Esophagus squamous epithelium (tissue), 5 donors: Measurements from ENCODE around the gene HSH2D. TPM values are rescaled to one million over a fixed set of nuclear protein-coding genes. Genes with fewer than 3 reads are reported as not detected.

Experiments used
- DNase-seq: peaks from one replicate; lab custom pipeline; 2025; lab: John Stamatoyannopoulos, UW
- H3K27ac ChIP-seq, 4 donors: fragments of 200-600 bp; sonication (generic); one replicate each; pipeline ENCODE4 v1.5.1; 2016 to 2019; ENCODE audit warnings: mild to moderate bottlenecking in 1 of 4
- H3K27me3 ChIP-seq, 4 donors: fragments of 200-600 bp; sonication (generic); 1 replicate in 3 of 4; 2 replicates in 1 of 4; pipeline versions ENCODE4 v1.5.1 to v1.6.0; 2017 to 2021; ENCODE audit warnings: antibody characterized with exemption in 1 of 4
- H3K36me3 ChIP-seq, 3 donors: fragments of 200-600 bp; sonication (generic); one replicate each; pipeline ENCODE4 v1.5.1; 2016 to 2019
- H3K4me1 ChIP-seq, 3 donors: fragments of 200-600 bp; sonication (generic); one replicate each; pipeline ENCODE4 v1.5.1; 2017 to 2019
- H3K4me3 ChIP-seq, 4 donors: fragments of 200-600 bp; sonication (generic); 1 replicate in 3 of 4; 2 replicates in 1 of 4; pipeline ENCODE4 v1.5.1; 2016 to 2019; ENCODE audit warnings: mild to moderate bottlenecking in 2 of 4, moderate library complexity in 1 of 4
- H3K9me3 ChIP-seq, 3 donors: fragments of 200-600 bp; sonication (generic); one replicate each; pipeline ENCODE4 v1.5.1; 2016 to 2019
- POLR2A ChIP-seq, 4 donors: fragments of 450-650 bp; IDR thresholded peaks; one replicate each; pipeline ENCODE4 v1.6.1; 2017; ENCODE audit warnings: antibody characterized with exemption in 4 of 4, mild to moderate bottlenecking in 4 of 4, moderate library complexity in 3 of 4
- WGBS, 2 donors: methylation state at CpG; one replicate each; pipeline ENCODE4 v1.1.5; 2018; 5-methylcytosine and 5-hydroxymethylcytosine counted together
- intact Hi-C: fragments of 100-400 bp; cut with DNase I; formaldehyde crosslinking; loops from one replicate; pipeline ENCODE4 v1.15.0; 2022
- total RNA-seq, 4 donors: library from RNA; depleted of rRNA; stranded (reverse); fragments of >200 nt; gene quantifications; one replicate each; pipeline ENCODE4 v1.1.0, GENCODE V29; 2016
- TF ChIP-seq, protein P1 (sequence below), 6 experiments: fragments of 450-650 bp in 4 of 6; fragments of 200-600 bp in 2 of 6; sonication (generic) in 2 of 6; IDR thresholded peaks; one replicate each; pipeline ENCODE4 v1.5.1; 2016 to 2019; ENCODE audit warnings: antibody characterized with exemption in 6 of 6, mild to moderate bottlenecking in 4 of 6, moderate library complexity in 4 of 6
- donor health status: DM: yes; HTN: yes; CAD: no.

Gene HSH2D
- total RNA-seq, 4 donors from 2014 or later: 0.31 to 1.1 (median 0.41) TPM; not detected in 1

- Histone ChIP-seq H3K4me1 (no peaks in the 10 kb centered on the region), H3K4me3 (no peak overlapping the region), H3K9me3 (no peaks in the 10 kb centered on the region), H3K27ac (no peak overlapping the region), H3K27me3 (no peaks in the 10 kb centered on the region), H3K36me3 (peaks cover 14 to 53% (median 36%) of the 10 kb centered on the region in 3 donors)
- intact Hi-C loops: no loop called here
- no peak for DNase-seq
- WGBS, 2 donors: 61 to 77% methylated on average over 7 of the region's 7 CpGs
- TF ChIP-seq POLR2A (IDR thresholded peaks at IDR 0.05): no peak
- TF ChIP-seq, protein P1, sequence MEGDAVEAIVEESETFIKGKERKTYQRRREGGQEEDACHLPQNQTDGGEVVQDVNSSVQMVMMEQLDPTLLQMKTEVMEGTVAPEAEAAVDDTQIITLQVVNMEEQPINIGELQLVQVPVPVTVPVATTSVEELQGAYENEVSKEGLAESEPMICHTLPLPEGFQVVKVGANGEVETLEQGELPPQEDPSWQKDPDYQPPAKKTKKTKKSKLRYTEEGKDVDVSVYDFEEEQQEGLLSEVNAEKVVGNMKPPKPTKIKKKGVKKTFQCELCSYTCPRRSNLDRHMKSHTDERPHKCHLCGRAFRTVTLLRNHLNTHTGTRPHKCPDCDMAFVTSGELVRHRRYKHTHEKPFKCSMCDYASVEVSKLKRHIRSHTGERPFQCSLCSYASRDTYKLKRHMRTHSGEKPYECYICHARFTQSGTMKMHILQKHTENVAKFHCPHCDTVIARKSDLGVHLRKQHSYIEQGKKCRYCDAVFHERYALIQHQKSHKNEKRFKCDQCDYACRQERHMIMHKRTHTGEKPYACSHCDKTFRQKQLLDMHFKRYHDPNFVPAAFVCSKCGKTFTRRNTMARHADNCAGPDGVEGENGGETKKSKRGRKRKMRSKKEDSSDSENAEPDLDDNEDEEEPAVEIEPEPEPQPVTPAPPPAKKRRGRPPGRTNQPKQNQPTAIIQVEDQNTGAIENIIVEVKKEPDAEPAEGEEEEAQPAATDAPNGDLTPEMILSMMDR (IDR thresholded peaks at IDR 0.05): no peak
Observed at GRCh38 chr19:16134510-16134909, 9.0 kb upstream of the HSH2D start.

DNA sequence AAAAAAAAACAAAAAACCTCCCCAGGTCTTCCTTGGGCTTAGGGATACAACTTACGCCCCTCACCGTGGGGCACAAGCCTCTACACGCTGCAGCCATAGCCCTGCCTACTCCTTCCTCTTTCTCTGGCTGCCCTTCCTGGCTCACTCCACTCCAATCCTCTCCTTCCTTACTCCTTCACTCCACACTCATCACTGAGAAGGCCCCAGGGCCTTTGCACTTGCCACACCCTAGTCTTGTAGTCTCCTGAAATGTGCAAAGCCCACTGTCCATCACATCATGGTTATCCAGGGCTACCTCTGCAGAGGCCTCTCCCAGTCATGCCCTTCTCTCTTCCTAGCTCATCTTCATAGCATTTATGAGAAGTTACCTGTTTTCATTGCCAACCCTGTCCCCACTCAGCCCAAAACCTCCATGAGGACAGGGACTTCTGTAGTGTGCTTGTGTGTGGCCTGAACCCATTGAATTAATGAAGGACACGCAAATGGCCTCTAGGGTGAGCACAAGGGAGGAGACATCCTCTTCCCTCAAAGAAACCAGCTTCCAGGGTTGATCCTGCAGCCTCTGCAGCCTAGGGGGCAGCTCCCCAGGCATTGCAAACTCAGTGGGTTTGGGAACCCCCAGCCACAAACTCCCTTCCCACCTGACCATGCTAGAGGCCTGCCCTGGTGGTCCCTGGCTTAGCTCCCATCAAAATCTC, 7.9 kb upstream of the HSH2D start:
- Histone ChIP-seq H3K27ac (no peak overlapping the region), H3K36me3 (peaks cover 14 to 43% (median 29%) of the 10 kb centered on the region in 3 donors), H3K9me3 (no peaks in the 10 kb centered on the region), H3K4me3 (no peak overlapping the region), H3K4me1 (no peaks in the 10 kb centered on the region), H3K27me3 (no peaks in the 10 kb centered on the region)
- WGBS, 2 donors: 64% methylated on average over 3 to 4 of the region's 4 CpGs
- DNase-seq: no peak
- TF ChIP-seq POLR2A (IDR thresholded peaks at IDR 0.05): no peak
- TF ChIP-seq, protein P1 (IDR thresholded peaks at IDR 0.05): no peak
- intact Hi-C loops: no loop called here

DNA sequence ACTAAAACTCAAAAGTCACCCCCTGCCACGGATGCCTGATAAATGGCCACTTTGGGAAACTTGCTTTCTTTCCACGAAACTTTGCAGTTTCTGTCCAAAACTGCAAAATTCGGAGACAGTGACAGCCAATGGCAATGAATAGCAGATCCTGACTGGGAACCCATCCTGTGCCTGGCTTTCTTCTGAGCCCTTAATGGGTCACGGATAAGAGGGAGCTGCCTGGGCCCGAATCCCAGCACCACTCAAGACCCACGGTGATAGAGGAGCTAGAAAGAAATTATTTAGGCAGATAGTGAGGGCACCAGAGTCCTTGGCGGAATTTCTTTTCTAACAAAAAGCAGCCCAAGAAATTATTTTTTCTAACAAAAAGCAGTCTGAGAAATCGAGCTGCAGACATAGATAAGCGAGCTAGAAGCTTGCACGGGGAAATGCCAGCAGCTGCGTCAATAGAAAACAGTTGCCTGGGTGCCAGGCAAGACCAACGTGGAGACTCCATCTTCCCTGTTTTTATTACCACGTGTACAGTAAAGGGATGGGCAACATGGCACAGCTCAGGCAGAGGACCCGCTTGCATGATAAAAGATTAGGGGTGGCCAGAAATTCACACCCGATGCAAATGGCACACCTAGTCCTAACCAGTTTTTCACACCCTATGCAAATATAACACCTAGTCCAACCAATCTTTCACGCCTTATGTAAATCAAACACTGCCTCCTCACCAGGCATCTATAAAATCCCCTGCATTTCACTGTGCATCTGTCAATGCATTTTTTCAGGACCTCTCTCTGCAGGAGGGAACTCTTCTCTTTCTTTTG, 7.1 kb upstream of the HSH2D start:
- DNase-seq: no peak
- WGBS, 2 donors: 46 to 56% methylated on average over 15 to 16 of the region's 16 CpGs
- no peaks in the 10 kb centered on the region for H3K27me3 ChIP-seq
- H3K27ac ChIP-seq: no peak overlapping the region
- no peak overlapping the region for H3K4me3 ChIP-seq
- H3K9me3 ChIP-seq: no peaks in the 10 kb centered on the region
- H3K4me1 ChIP-seq: no peaks in the 10 kb centered on the region
- peaks cover 14 to 35% (median 22%) of the 10 kb centered on the region in 3 donors for H3K36me3 ChIP-seq
- intact Hi-C loops: no loop called here
- no peak for TF ChIP-seq POLR2A (IDR thresholded peaks at IDR 0.05)
- TF ChIP-seq, protein P1 (IDR thresholded peaks at IDR 0.05): no peak

- Histone ChIP-seq H3K9me3 (no peaks in the 10 kb centered on the region), H3K36me3 (peaks cover 0 to 1% (median 0%) of the 10 kb centered on the region in 3 donors), H3K4me3 (no peak overlapping the region), H3K27ac (no peak overlapping the region), H3K27me3 (peaks cover 0 to 17% (median 0%) of the 10 kb centered on the region in 4 donors), H3K4me1 (peaks cover 0 to 11% (median 4%) of the 10 kb centered on the region in 3 donors)
- no peak for DNase-seq
- WGBS, 2 donors: 39 to 54% methylated on average over 3 to 5 of the region's 13 CpGs
- intact Hi-C loops: no loop called here
- no peak for TF ChIP-seq POLR2A (IDR thresholded peaks at IDR 0.05)
- TF ChIP-seq, protein P1 (IDR thresholded peaks at IDR 0.05): no peak
Observed at GRCh38 chr19:16139752-16140151, 3.7 kb upstream of the HSH2D start.

DNA sequence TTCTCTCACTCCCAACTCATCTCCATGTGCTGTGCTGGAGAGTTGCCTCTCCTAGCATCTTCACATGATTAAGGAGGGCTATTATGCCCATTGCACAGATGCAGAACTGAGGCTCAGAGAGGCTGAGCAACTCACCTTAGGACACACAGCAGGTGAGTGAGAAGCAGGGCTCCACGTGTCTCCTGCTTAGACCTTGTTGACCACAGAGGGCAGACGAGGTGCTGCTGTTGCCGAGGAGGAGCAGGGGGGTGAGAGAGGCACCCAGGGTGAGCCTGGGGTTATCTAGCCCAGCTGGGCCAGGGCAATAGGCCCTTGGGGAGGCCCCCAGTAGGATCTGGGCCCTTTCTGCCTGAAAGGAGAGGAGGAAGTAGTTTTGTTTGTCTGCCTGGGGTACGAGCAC, 2.4 kb upstream of the HSH2D start:
- H3K36me3 ChIP-seq: no peaks in the 10 kb centered on the region
- H3K27ac ChIP-seq: no peak overlapping the region
- intact Hi-C loops: no loop called here
- no peaks in the 10 kb centered on the region for H3K9me3 ChIP-seq
- no peak for DNase-seq
- peaks cover 0 to 17% (median 0%) of the 10 kb centered on the region in 4 donors for H3K27me3 ChIP-seq
- TF ChIP-seq, protein P1 (IDR thresholded peaks at IDR 0.05): no peak
- TF ChIP-seq POLR2A (IDR thresholded peaks at IDR 0.05): no peak
- no peak overlapping the region for H3K4me3 ChIP-seq
- peaks cover 0 to 11% (median 4%) of the 10 kb centered on the region in 3 donors for H3K4me1 ChIP-seq
- 60 to 71% methylated on average over 1 to 3 of the region's 4 CpGs for WGBS, 2 donors
